Spleen (tissue), 7 donors: ENCODE results near the gene APC.

Experiments used
- CTCF ChIP-seq, 11 experiments: fragments of 200-600 bp in 7 of 11; fragments of 450-650 bp in 4 of 11; sonication (generic) in 4 of 11; IDR thresholded peaks in 8 of 11; conservative IDR thresholded peaks in 3 of 11; 1 replicate in 7 of 11; 2 replicates in 4 of 11; pipeline versions ENCODE4 v1.4.0 to v1.8.0; 2016 to 2021; ENCODE audit warnings: antibody characterized with exemption in 11 of 11, inconsistent platforms in 4 of 11, mild to moderate bottlenecking in 1 of 11
- POLR2A ChIP-seq, 3 donors: fragments of 450-650 bp; IDR thresholded peaks; one replicate each; pipeline ENCODE4 v1.5.1; 2017; ENCODE audit warnings: antibody characterized with exemption in 3 of 3, mild to moderate bottlenecking in 1 of 3
- donor health status: DM: no; HTN: no; CAD: no; lungs with moderate emphysema.
- donor health status: DM: no; HTN: no; CAD: no.
- donor health status: DM: no; HTN: no; CAD: no.

DNA sequence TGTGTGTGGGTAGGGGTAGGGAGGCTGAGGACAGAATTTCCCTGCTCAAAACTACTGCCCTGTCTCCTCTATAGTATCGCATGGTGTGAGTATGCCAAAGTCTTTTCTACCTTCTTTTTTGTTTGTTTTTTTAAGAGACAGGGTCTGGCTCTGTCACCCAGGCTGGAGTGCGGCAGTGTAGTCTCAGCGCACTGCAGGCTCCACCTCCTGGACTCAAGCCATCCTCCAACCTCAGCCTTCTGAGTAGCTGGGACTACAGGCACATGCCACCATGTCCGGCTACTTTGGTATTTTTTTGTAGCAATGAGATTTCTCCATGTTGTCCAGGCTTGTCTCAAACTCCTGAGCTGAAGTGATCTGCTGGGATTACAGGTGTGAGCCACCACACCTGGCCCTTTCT is 125.9 kb downstream of the APC start:
- TF ChIP-seq CTCF (IDR thresholded peaks at IDR 0.05 in 8 of 11, conservative IDR thresholded peaks at IDR 0.05 in 3 of 11) (no peak), POLR2A (IDR thresholded peaks at IDR 0.05) (no peak)
